ENCODE measurements around the gene DECR2. TPM values are rescaled to one million over a fixed set of nuclear protein-coding genes. Genes with fewer than 3 reads are reported as not detected.
A peak's percentile ranks its signal among the peaks of the same experiment; 100 is the strongest.

DECR2 gene
- total and polyA plus RNA-seq, 2 of the 13 experiments (the other 11 are each of a cell fraction or from before 2014, with no cell fraction given) = 36.3 to 44.6 TPM

DNA sequence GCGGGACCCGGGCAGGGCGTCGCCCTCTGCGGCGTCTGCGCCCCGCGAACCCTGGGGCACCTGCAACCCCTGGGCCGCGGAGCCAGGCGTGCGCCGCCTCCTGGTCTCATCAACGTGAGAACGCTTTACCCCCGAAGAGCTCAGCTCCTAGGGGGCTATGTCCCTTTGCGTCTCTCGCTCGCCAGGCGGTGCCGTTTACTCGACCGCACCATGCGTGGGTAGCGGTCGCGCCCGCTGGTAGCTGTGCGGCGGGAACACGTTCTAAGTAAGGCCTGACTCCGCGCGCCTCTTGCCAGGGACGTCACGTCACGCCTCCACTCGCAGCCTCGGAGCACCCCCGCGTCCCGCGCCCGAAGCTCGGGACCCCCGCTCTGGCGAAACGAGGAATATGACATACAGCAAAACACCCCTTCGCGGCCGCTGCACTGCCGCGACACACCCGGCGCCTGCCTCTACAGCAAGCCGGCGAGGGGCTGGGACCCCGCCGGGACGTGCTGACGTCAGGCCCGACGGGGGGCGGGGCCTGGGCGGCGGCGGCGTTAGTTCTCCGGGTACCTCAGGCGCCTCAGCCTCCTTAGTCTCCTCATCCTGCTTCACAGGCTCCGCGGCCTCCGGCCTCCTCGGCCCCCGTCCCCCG, 23.5 kb downstream of the DECR2 start, which contains the start of gene RAB11FIP3 (continued):
- TF ChIP-seq NAIF1 (CRISPR knock-in tag; IDR thresholded peaks at IDR 0.05; ENCODE audit: borderline replicate concordance) (peak; percentile 88; the same call in 1 of the 2 replicates), HOMEZ (CRISPR knock-in tag; IDR thresholded peaks at IDR 0.05; ENCODE audit: low read depth) (no peak), ZXDC (CRISPR knock-in tag; IDR thresholded peaks at IDR 0.05) (peak; percentile 80; the same call in 1 of the 2 replicates), KLF11 (CRISPR knock-in tag; IDR thresholded peaks at IDR 0.05) (0 out of 2 replicates have a peak, but pooled peaks have one; percentile 31), NFIC (IDR thresholded peaks at IDR 0.05; ENCODE audit: low read length) (no peak), XBP1 (CRISPR knock-in tag; IDR thresholded peaks at IDR 0.05) (peak; percentile 85; the same call in 1 of the 2 replicates), ZNF280B (CRISPR knock-in tag; IDR thresholded peaks at IDR 0.05; ENCODE audit: borderline replicate concordance) (no peak; the same call in 1 of the 2 replicates), ZZZ3 (CRISPR knock-in tag; IDR thresholded peaks at IDR 0.05; ENCODE audit: borderline replicate concordance) (peak; percentile 72; the same call in 1 of the 2 replicates), PHF21A (CRISPR knock-in tag; IDR thresholded peaks at IDR 0.05) (peak; percentile 64; the same call in 1 of the 2 replicates), ZFP62 (CRISPR knock-in tag; IDR thresholded peaks at IDR 0.05) (no peak), ASH2L (IDR thresholded peaks at IDR 0.05; ENCODE audit: insufficient read length, low read depth, low read length) (peak; percentile 60), GMEB1 (CRISPR knock-in tag; IDR thresholded peaks at IDR 0.05; ENCODE audit: borderline replicate concordance) (peak; percentile 94)
- TF ChIP-seq, protein P1, sequence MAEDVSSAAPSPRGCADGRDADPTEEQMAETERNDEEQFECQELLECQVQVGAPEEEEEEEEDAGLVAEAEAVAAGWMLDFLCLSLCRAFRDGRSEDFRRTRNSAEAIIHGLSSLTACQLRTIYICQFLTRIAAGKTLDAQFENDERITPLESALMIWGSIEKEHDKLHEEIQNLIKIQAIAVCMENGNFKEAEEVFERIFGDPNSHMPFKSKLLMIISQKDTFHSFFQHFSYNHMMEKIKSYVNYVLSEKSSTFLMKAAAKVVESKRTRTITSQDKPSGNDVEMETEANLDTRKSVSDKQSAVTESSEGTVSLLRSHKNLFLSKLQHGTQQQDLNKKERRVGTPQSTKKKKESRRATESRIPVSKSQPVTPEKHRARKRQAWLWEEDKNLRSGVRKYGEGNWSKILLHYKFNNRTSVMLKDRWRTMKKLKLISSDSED (CRISPR knock-in tag; IDR thresholded peaks at IDR 0.05) = no peak
- TF ChIP-seq, protein P2, sequence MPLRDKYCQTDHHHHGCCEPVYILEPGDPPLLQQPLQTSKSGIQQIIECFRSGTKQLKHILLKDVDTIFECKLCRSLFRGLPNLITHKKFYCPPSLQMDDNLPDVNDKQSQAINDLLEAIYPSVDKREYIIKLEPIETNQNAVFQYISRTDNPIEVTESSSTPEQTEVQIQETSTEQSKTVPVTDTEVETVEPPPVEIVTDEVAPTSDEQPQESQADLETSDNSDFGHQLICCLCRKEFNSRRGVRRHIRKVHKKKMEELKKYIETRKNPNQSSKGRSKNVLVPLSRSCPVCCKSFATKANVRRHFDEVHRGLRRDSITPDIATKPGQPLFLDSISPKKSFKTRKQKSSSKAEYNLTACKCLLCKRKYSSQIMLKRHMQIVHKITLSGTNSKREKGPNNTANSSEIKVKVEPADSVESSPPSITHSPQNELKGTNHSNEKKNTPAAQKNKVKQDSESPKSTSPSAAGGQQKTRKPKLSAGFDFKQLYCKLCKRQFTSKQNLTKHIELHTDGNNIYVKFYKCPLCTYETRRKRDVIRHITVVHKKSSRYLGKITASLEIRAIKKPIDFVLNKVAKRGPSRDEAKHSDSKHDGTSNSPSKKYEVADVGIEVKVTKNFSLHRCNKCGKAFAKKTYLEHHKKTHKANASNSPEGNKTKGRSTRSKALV (CRISPR knock-in tag; IDR thresholded peaks at IDR 0.05) = peak; percentile 82

All from HepG2 (cell line).